ENCODE data around the gene ARHGAP25.

The ARHGAP25 gene

DNA sequence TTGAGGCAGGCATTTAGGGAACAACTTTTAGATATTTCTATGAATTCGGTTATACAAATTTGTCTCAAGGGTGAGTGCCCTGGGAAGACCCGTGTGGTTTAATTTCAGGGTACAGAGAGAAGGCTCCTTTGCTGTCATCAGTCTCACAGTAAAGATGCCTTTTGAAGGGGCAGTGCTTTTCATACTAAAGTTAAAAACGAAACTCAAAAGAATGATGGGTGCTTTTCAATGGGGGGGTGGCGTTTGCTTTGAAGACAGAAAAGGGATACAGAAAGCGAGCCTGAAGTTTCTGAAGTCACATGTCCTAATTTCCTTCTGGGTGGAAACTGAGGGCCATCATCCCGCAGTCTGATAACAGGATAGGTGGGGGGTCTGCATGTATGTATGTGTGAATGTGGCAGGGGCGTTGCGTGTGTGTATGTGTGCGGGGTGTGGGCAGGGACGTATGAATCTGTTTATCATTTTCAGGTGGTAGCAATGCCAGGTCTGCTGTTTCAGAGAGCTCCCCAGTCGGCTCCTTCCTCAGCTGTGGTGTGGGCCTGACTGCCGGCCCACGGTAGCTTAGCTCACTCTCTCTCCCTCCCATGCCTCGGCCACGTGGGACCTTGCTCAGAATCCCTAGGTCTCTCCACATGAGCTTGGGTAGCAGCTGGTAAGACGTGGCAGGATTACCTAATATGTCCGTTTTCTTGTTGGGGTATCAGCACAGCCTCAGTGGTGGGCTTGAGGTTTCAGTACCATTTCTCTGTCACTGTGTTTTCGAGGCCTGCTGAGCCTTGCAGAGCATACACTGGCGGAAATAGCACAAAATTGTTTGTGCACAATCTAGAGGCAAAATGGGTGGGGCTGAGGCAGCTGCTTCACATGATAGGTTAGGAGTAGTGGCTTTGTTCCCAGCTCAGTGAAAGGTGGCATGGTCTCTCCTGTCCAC lies 32.7 kb downstream of the ARHGAP25 start:
- no peak for DNase-seq (ENCODE audit: low spot score)

- no peak for DNase-seq (ENCODE audit: low spot score)
These were observed 33.4 kb downstream of the ARHGAP25 start for GRCh38 chr2:68767996-68768395.

DNA sequence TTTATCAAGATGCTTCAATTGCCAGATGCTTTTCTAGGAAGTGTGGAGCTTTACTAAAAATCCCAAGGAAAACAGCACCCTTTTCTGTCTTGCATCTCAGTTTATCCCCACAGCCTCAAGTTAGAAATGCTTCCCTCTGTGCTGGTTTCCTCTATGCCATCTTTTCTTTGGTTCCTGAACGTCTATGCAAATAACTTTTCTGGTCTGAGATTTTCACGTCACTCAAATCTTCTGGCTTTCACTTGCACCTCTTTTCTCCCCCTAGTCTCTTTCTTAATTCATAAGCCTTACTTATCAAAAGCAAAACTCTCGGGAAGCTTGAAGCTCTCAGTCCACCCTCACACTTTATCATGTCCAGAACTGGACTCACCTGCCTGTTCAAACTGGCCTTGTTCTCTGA lies 33.9 kb downstream of the ARHGAP25 start:
- no peak for DNase-seq (ENCODE audit: low spot score)

DNA sequence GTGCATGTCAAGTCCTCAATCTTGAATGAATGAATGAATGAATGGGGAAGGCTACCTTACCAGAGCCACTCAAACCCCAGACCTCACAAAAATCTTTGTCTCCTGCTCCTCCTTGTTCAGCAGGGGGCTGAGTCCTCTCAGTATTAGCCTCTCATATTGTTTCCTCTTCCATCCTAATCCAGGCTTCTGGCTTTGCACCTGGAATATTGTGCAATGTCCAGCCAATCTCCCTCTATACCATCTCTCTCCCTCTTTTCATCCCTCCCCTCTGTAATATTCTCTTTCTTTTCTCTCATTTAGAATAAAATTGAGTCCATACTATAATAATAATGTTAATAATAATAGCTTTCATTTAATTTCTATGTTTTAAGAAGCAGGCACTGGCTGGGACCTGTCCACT lies 34.3 kb downstream of the ARHGAP25 start:
- DNase-seq (ENCODE audit: low spot score): no peak

GRCh38 chr2:68769586-68770270 lies 35.1 kb downstream of the ARHGAP25 start:
- no peak for DNase-seq (ENCODE audit: low spot score)

DNA sequence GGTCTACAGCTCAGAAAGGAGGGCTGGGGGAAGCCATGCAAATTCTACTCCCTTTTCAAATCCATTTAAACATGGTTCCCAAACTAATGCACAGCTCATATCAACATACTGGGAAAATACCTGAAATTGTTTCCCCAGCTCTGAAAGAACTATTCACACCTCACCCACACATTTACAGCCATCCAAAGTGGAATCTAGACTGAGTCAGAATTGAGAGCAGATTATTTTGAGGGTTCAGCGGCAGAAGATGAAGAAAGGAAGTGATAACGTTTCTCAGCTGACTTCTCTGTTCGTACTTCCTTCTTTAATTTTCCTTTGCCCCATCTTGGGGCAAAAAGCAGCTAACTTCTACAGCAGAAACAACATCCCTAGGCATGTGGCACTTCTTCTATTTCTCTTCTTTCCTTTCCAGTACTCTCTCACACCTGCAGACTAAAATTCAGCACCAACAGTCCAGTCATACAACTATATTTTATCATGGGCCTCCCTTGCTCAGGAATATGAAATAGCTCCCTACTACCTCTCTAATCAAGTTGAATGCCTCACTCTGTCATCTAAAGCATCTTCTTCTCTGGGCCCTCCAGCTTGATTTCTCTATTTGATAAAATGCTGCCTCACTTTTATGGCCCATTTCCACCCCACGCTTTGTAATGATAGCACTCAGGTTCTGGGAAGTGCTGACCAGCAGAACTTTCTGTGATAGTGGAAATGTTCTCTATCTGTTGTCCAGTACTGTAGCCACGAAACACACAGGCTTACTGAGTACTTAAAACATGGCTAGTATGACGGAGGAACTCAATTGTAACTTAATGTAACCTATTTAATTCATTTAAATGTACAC lies 35.9 kb downstream of the ARHGAP25 start:
- DNase-seq (ENCODE audit: low spot score): no peak

GRCh38 chr2:68771211-68771751 lies 36.7 kb downstream of the ARHGAP25 start:
- no peak for DNase-seq (ENCODE audit: low spot score)

- DNase-seq (ENCODE audit: low spot score): no peak
These were observed 37.5 kb downstream of the ARHGAP25 start for GRCh38 chr2:68772109-68772508.

DNA sequence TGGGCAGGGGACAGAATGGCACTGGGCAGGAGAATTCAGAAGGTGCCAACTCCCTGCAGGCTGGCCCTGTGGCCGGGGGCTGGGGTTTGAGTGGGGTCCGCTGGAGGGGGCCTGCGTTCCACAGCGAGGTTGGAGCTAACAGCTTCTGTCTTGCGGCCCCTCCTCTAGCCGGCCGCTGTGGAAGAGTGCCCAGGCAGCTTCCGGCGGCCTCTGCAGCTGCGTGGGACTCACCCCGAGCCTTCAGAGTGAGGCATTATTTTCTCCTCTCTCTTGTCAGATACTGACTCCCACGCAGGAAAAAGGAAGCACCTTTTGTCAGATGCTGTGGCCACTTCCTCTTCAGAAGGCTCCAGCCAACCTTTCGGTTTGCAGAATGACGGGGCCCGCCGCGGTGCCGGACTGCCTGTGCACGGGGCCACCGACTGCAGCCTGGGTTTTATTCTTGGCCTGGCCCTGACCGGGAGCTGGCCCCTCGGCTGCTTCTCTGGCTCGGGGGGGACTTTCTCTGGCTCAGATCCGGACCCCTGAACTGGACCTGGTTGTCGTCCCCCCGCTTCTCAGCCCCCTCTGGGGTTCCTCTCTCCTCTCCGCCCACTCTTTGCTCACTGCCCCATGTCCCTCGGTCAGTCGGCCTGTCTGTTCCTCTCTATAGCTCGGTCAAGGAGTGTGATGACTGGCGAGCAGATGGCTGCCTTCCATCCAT lies 40.1 kb downstream of the ARHGAP25 start:
- no peak for DNase-seq (ENCODE audit: low spot score)

GRCh38 chr2:68775272-68775842 lies 40.7 kb downstream of the ARHGAP25 start:
- no peak for DNase-seq (ENCODE audit: low spot score)

DNA sequence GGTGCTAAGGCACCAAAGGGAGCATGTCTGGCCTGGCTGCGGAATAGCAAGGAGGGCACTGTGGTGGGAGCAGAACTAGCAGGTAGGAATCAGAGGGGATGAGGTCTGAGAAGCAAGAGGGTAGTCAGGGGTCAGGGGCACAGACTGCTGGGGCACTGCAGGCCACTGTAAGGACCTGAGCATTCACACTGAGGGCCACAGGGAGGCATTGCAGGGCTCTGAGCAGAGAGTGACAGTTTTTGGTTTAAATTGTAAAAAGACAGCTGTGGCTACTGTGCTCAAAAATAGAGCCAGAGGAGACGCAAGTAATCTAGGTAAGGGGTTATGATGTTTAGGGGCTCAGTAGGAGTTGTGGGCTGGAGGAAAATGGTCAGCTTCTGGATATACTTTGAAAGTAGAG lies 41.5 kb downstream of the ARHGAP25 start:
- no peak for DNase-seq (ENCODE audit: low spot score)

GRCh38 chr2:68779595-68779994 lies 45.0 kb downstream of the ARHGAP25 start:
- no peak for DNase-seq (ENCODE audit: low spot score)

GRCh38 chr2:68784188-68784587 lies 49.6 kb downstream of the ARHGAP25 start:
- no peak for DNase-seq (ENCODE audit: low spot score)

DNA sequence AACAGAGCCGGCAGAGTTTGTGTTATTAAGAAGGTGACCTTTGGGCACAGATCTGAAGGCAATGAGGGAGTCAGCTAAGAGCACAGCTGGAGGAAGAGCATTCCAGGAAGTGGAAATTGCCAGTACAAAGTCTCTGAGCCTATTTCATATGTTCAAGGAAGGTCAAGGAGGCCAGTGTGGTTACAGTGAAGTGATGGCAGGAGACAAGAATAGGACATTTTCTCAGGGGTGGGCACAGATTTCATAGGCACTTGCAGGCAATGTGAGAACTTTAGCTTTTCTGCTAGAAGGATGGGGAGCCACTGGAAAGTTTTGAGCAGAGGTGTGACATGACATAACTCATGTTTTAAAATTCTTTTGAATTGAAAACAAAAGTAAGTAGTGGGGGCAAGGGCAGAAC lies 50.3 kb downstream of the ARHGAP25 start:
- DNase-seq (ENCODE audit: low spot score): no peak

DNA sequence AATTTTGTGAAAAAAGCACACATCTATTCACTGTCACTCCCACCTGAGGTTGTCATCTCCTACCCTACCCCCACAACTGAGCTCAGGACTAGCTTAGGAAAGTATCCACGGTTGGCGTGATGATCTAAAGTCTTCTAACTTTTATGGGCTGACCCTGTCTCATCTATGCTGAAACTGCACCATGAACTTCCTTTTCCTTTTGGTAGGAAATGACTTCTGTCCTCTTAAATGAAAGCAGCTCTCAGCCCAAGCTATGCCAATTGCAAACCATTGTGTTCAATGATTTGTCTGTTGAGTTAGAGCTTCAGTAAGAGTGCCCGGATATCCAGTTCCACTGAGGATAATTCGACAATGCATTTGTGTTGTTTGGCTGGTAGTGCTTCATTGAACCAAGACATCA lies 52.7 kb downstream of the ARHGAP25 start:
- DNase-seq (ENCODE audit: low spot score): no peak

- DNase-seq (ENCODE audit: low spot score): no peak
These were observed 55.0 kb downstream of the ARHGAP25 start for GRCh38 chr2:68789603-68790002.

DNA sequence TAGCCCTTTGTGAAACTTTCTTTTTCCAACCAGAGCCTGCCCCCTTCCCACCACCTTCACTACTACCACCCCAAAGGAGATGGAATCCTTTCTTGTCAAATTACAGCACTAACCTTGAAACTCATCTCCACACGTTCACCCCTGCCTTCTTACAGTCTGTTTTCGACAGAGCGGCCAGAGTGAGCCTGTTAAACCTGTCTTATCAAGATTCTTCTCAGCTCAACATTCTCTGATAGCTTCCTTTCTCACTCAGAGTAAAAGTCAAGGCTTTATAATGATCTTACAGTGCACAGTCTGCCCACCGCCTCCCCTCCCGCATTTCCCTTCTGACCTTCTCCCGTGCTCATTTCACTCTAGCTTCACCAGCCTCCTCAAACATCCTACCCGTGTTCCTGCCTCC lies 56.0 kb downstream of the ARHGAP25 start:
- DNase-seq (ENCODE audit: low spot score): no peak

- no peak for DNase-seq (ENCODE audit: low spot score)
These were observed 57.3 kb downstream of the ARHGAP25 start for GRCh38 chr2:68791914-68792313.

GRCh38 chr2:68792751-68793150 lies 58.1 kb downstream of the ARHGAP25 start:
- no peak for DNase-seq (ENCODE audit: low spot score)

DNA sequence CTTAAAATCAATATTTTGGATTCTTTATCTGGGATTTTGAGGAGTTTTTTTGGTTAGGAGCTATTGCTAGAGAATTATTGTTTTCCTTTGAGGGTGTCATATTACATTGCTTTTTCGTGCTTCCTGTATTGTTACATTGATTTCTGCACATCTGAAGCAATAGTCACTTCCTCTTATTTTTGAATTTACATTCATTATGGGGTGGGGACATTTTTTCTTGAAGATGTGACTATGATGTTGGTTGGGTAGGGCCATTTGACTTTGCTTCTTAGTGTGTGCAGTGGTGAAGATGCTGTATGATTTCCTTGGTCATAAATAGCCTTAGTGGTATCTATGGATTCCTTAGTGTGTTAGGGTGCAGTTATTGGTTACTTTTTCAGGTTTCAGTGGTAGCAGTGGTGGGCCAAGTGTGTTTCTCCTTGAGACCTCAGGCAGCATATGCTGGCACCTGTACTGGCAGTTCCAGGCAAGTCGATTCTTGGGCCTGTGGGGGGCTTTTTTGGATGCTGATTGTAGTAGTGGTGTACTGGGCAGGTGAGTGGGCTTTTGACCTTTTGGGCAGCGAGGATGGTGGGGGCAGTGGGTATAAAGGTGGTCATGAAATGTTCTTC lies 61.8 kb downstream of the ARHGAP25 start:
- no peak for DNase-seq (ENCODE audit: low spot score)

- no peak for DNase-seq (ENCODE audit: low spot score)
These were observed 64.0 kb downstream of the ARHGAP25 start for GRCh38 chr2:68798569-68798968.

Data from LoVo (cell line).